Breast epithelium (tissue), 3 donors: ENCODE data around the gene UQCRH.
"Not testable (repeated sequence)": the region's sequence is repeated elsewhere in the genome, so short reads cannot be mapped to it uniquely, and the experiment has no call there.

Source experiments
- CTCF ChIP-seq, 3 donors: fragments of 450-650 bp; IDR thresholded peaks; one replicate each; pipeline ENCODE4 v1.5.1; 2016 to 2017; ENCODE audit warnings: antibody characterized with exemption in 3 of 3, mild to moderate bottlenecking in 3 of 3, moderate library complexity in 3 of 3
- POLR2A ChIP-seq: fragments of 450-650 bp; IDR thresholded peaks from one replicate; pipeline ENCODE4 v1.6.1; 2016; ENCODE audit warnings: antibody characterized with exemption, mild to moderate bottlenecking, moderate library complexity

DNA sequence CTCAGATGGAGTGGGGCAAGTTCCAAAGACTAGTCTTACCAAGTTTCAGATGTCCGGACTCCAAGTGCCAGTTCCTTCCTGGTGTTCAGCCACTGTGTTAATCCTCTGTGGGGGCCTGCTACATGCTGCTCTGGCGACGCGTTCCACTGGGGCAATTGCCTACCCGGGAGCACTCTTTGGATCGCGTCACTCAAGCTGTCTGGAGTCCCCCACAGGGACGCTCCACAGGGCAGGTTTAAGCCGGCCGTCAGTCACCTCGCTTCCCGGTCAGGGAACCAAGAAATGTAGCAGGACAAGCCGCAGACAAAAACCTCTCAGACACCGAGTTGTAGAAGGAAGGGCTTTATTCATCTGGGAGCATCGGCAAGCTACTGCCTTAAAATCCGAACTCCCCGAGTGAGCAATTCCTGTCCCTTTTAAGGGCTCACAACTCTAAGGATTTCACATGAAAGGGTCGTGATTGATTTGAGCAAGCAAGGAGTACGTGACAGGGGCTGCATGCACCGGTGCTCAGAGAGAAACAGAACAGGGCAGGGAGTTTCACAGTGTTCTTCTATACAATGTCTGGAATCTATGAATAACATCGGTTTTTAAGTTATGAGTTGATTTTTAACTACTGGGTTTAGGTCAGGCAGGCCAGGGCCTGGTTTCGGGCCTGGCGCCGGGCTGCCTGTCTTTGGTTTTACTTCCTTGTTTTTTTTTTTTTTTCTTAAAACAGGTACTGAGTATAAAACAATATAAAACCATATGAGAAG lies 28.5 kb downstream of the UQCRH start:
- not testable (repeated sequence) for TF ChIP-seq CTCF (IDR thresholded peaks at IDR 0.05); POLR2A
